ENCODE measurements around the gene PEX3. TPM values are rescaled to one million over a fixed set of nuclear protein-coding genes. Genes with fewer than 3 reads are reported as not detected.
"Not testable (repeated sequence)": the region's sequence is repeated elsewhere in the genome, so short reads cannot be mapped to it uniquely, and the experiment has no call there.

The PEX3 gene
- total RNA-seq, 4 donors from 2014 or later = 9.8 to 18.2 (median 12.3) TPM

- intact Hi-C loops (cut with DNase I; ENCODE audit: low total_unique reads) (no loop called here), in situ Hi-C loops (cut with MboI; ENCODE audit: low sequenced_read_pairs in 4 of 4) (no loop called here)
- ATAC-seq = no peak
These were observed 9.6 kb upstream of the PEX3 start for GRCh38 chr6:143441010-143441409.

GRCh38 chr6:143441680-143442545 lies 8.7 kb upstream of the PEX3 start:
- intact Hi-C loops (cut with DNase I; ENCODE audit: low total_unique reads) = no loop called here
- peaks cover 0 to 9% of the 10 kb centered on the region in 2 donors for H3K36me3 ChIP-seq
- no peaks in the 10 kb centered on the region for H3K27me3 ChIP-seq
- in situ Hi-C loops (cut with MboI; ENCODE audit: low sequenced_read_pairs in 4 of 4) = no loop called here
- DNase-seq = no peak
- H3K4me3 ChIP-seq = no peak overlapping the region
- ATAC-seq = no peak
- H3K9me3 ChIP-seq = no peaks in the 10 kb centered on the region
- H3K4me1 ChIP-seq = no peaks in the 10 kb centered on the region
- no peak overlapping the region for H3K27ac ChIP-seq
- TF ChIP-seq POLR2A (IDR thresholded peaks at IDR 0.05) = no peak
- no peak for TF ChIP-seq CTCF (IDR thresholded peaks at IDR 0.05 in 4 of 5, conservative IDR thresholded peaks at IDR 0.05 in 1 of 5)

More at GRCh38 chr6:143441010-143441409, 9.6 kb upstream of the PEX3 start:
- H3K4me3 ChIP-seq = no peak overlapping the region
- H3K27me3 ChIP-seq = no peaks in the 10 kb centered on the region
- H3K4me1 ChIP-seq = no peaks in the 10 kb centered on the region
- DNase-seq = no peak
- peaks cover 0 to 9% of the 10 kb centered on the region in 2 donors for H3K36me3 ChIP-seq
- no peak for TF ChIP-seq CTCF (IDR thresholded peaks at IDR 0.05 in 4 of 5, conservative IDR thresholded peaks at IDR 0.05 in 1 of 5)
- TF ChIP-seq POLR2A (IDR thresholded peaks at IDR 0.05) = no peak
- no peaks in the 10 kb centered on the region for H3K9me3 ChIP-seq
- H3K27ac ChIP-seq = no peak overlapping the region

GRCh38 chr6:143443096-143443495 lies 7.5 kb upstream of the PEX3 start:
- no peak for ATAC-seq
- in situ Hi-C loops (cut with MboI; ENCODE audit: low sequenced_read_pairs in 4 of 4) = no loop called here
- H3K27ac ChIP-seq = no peak overlapping the region
- H3K4me1 ChIP-seq = no peaks in the 10 kb centered on the region
- no peak overlapping the region for H3K4me3 ChIP-seq
- DNase-seq = no peak
- no peaks in the 10 kb centered on the region for H3K9me3 ChIP-seq
- intact Hi-C loops (cut with DNase I; ENCODE audit: low total_unique reads) = no loop called here
- H3K27me3 ChIP-seq = no peaks in the 10 kb centered on the region
- H3K36me3 ChIP-seq = peaks cover 0 to 9% of the 10 kb centered on the region in 2 donors
- TF ChIP-seq CTCF (IDR thresholded peaks at IDR 0.05 in 4 of 5, conservative IDR thresholded peaks at IDR 0.05 in 1 of 5) (no peak), POLR2A (IDR thresholded peaks at IDR 0.05) (no peak)

GRCh38 chr6:143447865-143448264 lies 2.7 kb upstream of the PEX3 start:
- H3K9me3 ChIP-seq; intact Hi-C loops (cut with DNase I; ENCODE audit: low total_unique reads); ATAC-seq; in situ Hi-C loops (cut with MboI; ENCODE audit: low sequenced_read_pairs in 4 of 4); H3K27ac ChIP-seq; H3K36me3 ChIP-seq; DNase-seq; H3K4me3 ChIP-seq; H3K27me3 ChIP-seq: not testable (repeated sequence)
- H3K4me1 ChIP-seq = peaks cover 18 to 23% of the 10 kb centered on the region in 2 donors

GRCh38 chr6:143449082-143449713 lies 1.4 kb upstream of the PEX3 start:
- ATAC-seq (no peak), DNase-seq (no peak)
- H3K4me3 ChIP-seq = peak overlapping the region; percentile 62 to 87 (median 74)
- H3K9me3 ChIP-seq = no peaks in the 10 kb centered on the region
- no peaks in the 10 kb centered on the region for H3K36me3 ChIP-seq
- H3K27ac ChIP-seq = peak overlapping the region in 1 of 4 donors; percentile 82
- H3K27me3 ChIP-seq = no peaks in the 10 kb centered on the region
- in situ Hi-C loops (cut with MboI; ENCODE audit: low sequenced_read_pairs in 4 of 4) = no loop called here
- peaks cover 18 to 23% of the 10 kb centered on the region in 2 donors for H3K4me1 ChIP-seq
- TF ChIP-seq POLR2A (IDR thresholded peaks at IDR 0.05) = no peak
- TF ChIP-seq CTCF (IDR thresholded peaks at IDR 0.05 in 4 of 5, conservative IDR thresholded peaks at IDR 0.05 in 1 of 5) = no peak
- intact Hi-C loops (cut with DNase I; ENCODE audit: low total_unique reads) = no loop called here

All from gastrocnemius medialis (tissue), 4 donors.